H1 (cell line): Measurements from ENCODE around the gene SYT2. TPM values are rescaled to one million over a fixed set of nuclear protein-coding genes. Genes with fewer than 3 reads are reported as not detected.

ENCODE experiments used
- CTCF ChIA-PET: fragments of 300-600 bp; sonication (Branson Sonifier 250); formaldehyde crosslinking; loops from one replicate; lab custom pipeline; 2021; ENCODE audit not compliant: partially characterized antibody; lab: Charles Lee
- POLR2A ChIA-PET: fragments of 300-600 bp; sonication (Branson Sonifier 250); formaldehyde crosslinking; loops from one replicate; lab custom pipeline; 2021; ENCODE audit warnings: inconsistent platforms; ENCODE audit not compliant: partially characterized antibody; lab: Charles Lee
- DNase-seq, 2 experiments: peaks; one replicate each; pipeline versions ENCODE4 v3.0.0 to v3.0.0-alpha.2; 2010 to 2022; ENCODE audit warnings: low spot score in 2 of 2, low read depth in 1 of 2, mixed read lengths in 1 of 2
- FAIRE-seq: peaks from 2 replicates; lab custom pipeline; 2011; peaks lifted over from hg19 to GRCh38; lab: Jason Lieb, UNC
- H2AFZ ChIP-seq: 2 replicates; pipeline ENCODE4 v1.8.1; 2012; ENCODE audit warnings: low read length, inconsistent platforms
- H2AK5ac ChIP-seq: 2 replicates; pipeline ENCODE4 v1.6.1; 2013; ENCODE audit warnings: low read depth, low read length
- H2BK120ac ChIP-seq: replicated peaks from 2 replicates; pipeline ENCODE3; 2013; ENCODE audit warnings: low read depth, low read length, inconsistent platforms
- H2BK12ac ChIP-seq: 2 replicates; pipeline ENCODE4 v1.6.1; 2013; ENCODE audit warnings: low read depth, low read length
- H2BK15ac ChIP-seq: 2 replicates; pipeline ENCODE4 v1.6.1; 2013; ENCODE audit warnings: low read length
- H2BK20ac ChIP-seq: 2 replicates; pipeline ENCODE4 v1.6.1; 2013; ENCODE audit warnings: low read length
- H2BK5ac ChIP-seq: 2 replicates; pipeline ENCODE4 v1.6.1; 2013; ENCODE audit warnings: low read depth, low read length
- H3K14ac ChIP-seq: 2 replicates; pipeline ENCODE4 v1.6.1; 2013; ENCODE audit warnings: inconsistent platforms; ENCODE audit not compliant: insufficient read length
- H3K18ac ChIP-seq: 2 replicates; pipeline ENCODE4 v1.6.1; 2013; ENCODE audit warnings: low read length; ENCODE audit errors: extremely low read depth
- H3K23ac ChIP-seq: 2 replicates; pipeline ENCODE4 v1.6.1; 2013; ENCODE audit warnings: inconsistent platforms; ENCODE audit not compliant: insufficient read length
- H3K23me2 ChIP-seq: 2 replicates; pipeline ENCODE4 v1.6.1; 2013; ENCODE audit warnings: low read depth, low read length
- H3K27ac ChIP-seq: 2 replicates; pipeline ENCODE4 v1.6.1; 2011; ENCODE audit warnings: low read depth, low read length, inconsistent platforms
- H3K27me3 ChIP-seq, 4 experiments: replicated peaks in 1 of 4; 1 replicate in 1 of 4; 2 replicates in 3 of 4; pipeline versions ENCODE4 v1.6.1 to v1.8.1; 2011 to 2013; ENCODE audit warnings: low read length in 3 of 4, mild to moderate bottlenecking in 3 of 4, inconsistent platforms in 2 of 4, mixed read lengths in 2 of 4, moderate library complexity in 1 of 4; ENCODE audit not compliant: control insufficient read depth in 3 of 4, insufficient read depth in 3 of 4; ENCODE audit errors: extremely low read depth in 1 of 4
- H3K36me3 ChIP-seq, 4 experiments: 2 replicates each; pipeline versions ENCODE4 v1.6.1 to v1.8.1; 2011 to 2013; ENCODE audit warnings: mild to moderate bottlenecking in 4 of 4, low read length in 3 of 4, moderate library complexity in 2 of 4, control low read depth in 1 of 4, inconsistent platforms in 1 of 4; ENCODE audit not compliant: insufficient read depth in 4 of 4, control insufficient read depth in 2 of 4
- H3K4ac ChIP-seq: replicated peaks from 2 replicates; pipeline ENCODE3; 2013; ENCODE audit warnings: low read length, low read depth, mixed read lengths, inconsistent platforms; ENCODE audit not compliant: insufficient read length
- H3K4me1 ChIP-seq, 4 experiments: replicated peaks in 1 of 4; 1 replicate in 1 of 4; 2 replicates in 3 of 4; pipeline versions ENCODE4 v1.6.1 to v1.8.1; 2011 to 2013; ENCODE audit warnings: low read length in 3 of 4, inconsistent platforms in 2 of 4, mixed read lengths in 1 of 4; ENCODE audit not compliant: insufficient read depth in 4 of 4, control insufficient read depth in 3 of 4
- H3K4me2 ChIP-seq, 2 experiments: 2 replicates each; pipeline versions ENCODE4 v1.6.1 to v1.8.1; 2011 to 2013; ENCODE audit warnings: low read depth in 2 of 2, low read length in 2 of 2, control low read depth in 1 of 2, inconsistent platforms in 1 of 2, mild to moderate bottlenecking in 1 of 2; ENCODE audit not compliant: insufficient read depth in 1 of 2
- H3K4me3 ChIP-seq, 4 experiments: fragments of 200-600, 300-600 bp in 1 of 4; sonication (generic), shearing (Covaris generic), sonication (Bioruptor Twin) in 1 of 4; 2 replicates each; pipeline versions ENCODE4 v1.5.1 to v1.8.1; 2011 to 2016; ENCODE audit warnings: low read length in 4 of 4, low read depth in 3 of 4, control low read depth in 2 of 4, inconsistent platforms in 2 of 4, mild to moderate bottlenecking in 2 of 4, mixed read lengths in 1 of 4, moderate library complexity in 1 of 4; ENCODE audit not compliant: insufficient read depth in 2 of 4; ENCODE audit errors: extremely low read depth in 1 of 4
- H3K56ac ChIP-seq: replicated peaks from 2 replicates; pipeline ENCODE3; 2013; ENCODE audit warnings: low read depth, mild to moderate bottlenecking, mixed read lengths, low read length, inconsistent platforms; ENCODE audit not compliant: insufficient read length
- H3K79me1 ChIP-seq: 2 replicates; pipeline ENCODE4 v1.6.1; 2013; ENCODE audit warnings: low read depth, low read length, control low read depth
- H3K79me2 ChIP-seq, 2 experiments: 2 replicates each; pipeline versions ENCODE4 v1.6.1 to v1.8.1; 2012 to 2013; ENCODE audit warnings: low read length in 2 of 2, mild to moderate bottlenecking in 2 of 2, inconsistent platforms in 1 of 2; ENCODE audit not compliant: insufficient read depth in 2 of 2, control insufficient read depth in 1 of 2
- H3K9ac ChIP-seq, 4 experiments: replicated peaks in 1 of 4; 1 replicate in 1 of 4; 2 replicates in 3 of 4; pipeline versions ENCODE4 v1.6.1 to v1.8.1; 2011 to 2013; ENCODE audit warnings: low read depth in 3 of 4, low read length in 3 of 4, control low read depth in 2 of 4, mild to moderate bottlenecking in 2 of 4, moderate library complexity in 2 of 4, inconsistent platforms in 1 of 4; ENCODE audit errors: extremely low read depth in 1 of 4
- H3K9me3 ChIP-seq, 2 experiments: 2 replicates each; pipeline versions ENCODE4 v1.6.1 to v1.8.1; 2012 to 2013; ENCODE audit warnings: mild to moderate bottlenecking in 2 of 2, moderate library complexity in 2 of 2, control low read depth in 1 of 2, inconsistent platforms in 1 of 2, low read depth in 1 of 2, low read length in 1 of 2, mixed read lengths in 1 of 2; ENCODE audit not compliant: insufficient read depth in 2 of 2
- H4K20me1 ChIP-seq, 2 experiments: replicated peaks in 1 of 2; 2 replicates each; pipeline versions ENCODE3 to v1.8.1; 2011 to 2013; ENCODE audit warnings: inconsistent platforms in 2 of 2, low read length in 2 of 2, mild to moderate bottlenecking in 1 of 2; ENCODE audit not compliant: insufficient read depth in 2 of 2, control insufficient read depth in 1 of 2
- H4K5ac ChIP-seq: 2 replicates; pipeline ENCODE4 v1.6.1; 2013; ENCODE audit warnings: low read length, low read depth, mixed read lengths, inconsistent platforms; ENCODE audit not compliant: insufficient read length
- H4K8ac ChIP-seq: 2 replicates; pipeline ENCODE4 v1.8.0; 2013; ENCODE audit warnings: mild to moderate bottlenecking, moderate library complexity, low read length, inconsistent platforms; ENCODE audit not compliant: insufficient read depth; ENCODE audit errors: extremely low read depth
- H4K91ac ChIP-seq: replicated peaks from 2 replicates; pipeline ENCODE3; 2013; ENCODE audit warnings: low read length, mixed read lengths, inconsistent platforms; ENCODE audit not compliant: insufficient read length
- EGR1 ChIP-seq: IDR thresholded peaks from 2 replicates; pipeline ENCODE4 v1.6.1; 2011; ENCODE audit warnings: low read depth, low read length, borderline replicate concordance
- EP300 ChIP-seq, 2 experiments: IDR thresholded peaks; 1 replicate in 1 of 2; 2 replicates in 1 of 2; pipeline ENCODE4 v1.6.1; 2011 to 2012; ENCODE audit warnings: low read depth in 2 of 2, low read length in 2 of 2, mild to moderate bottlenecking in 2 of 2, borderline replicate concordance in 1 of 2, inconsistent platforms in 1 of 2, moderate library complexity in 1 of 2
- NRF1 ChIP-seq: IDR thresholded peaks from 2 replicates; pipeline ENCODE4 v1.6.1; 2011; ENCODE audit warnings: mild to moderate bottlenecking, low read depth, low read length, improper control_type of control experiment
- RAD21 ChIP-seq, 2 experiments: IDR thresholded peaks in 1 of 2; conservative IDR thresholded peaks in 1 of 2; 2 replicates each; pipeline ENCODE4 v1.6.1; 2011; ENCODE audit warnings: low read depth in 2 of 2, low read length in 2 of 2, improper control_type of control experiment in 1 of 2, inconsistent platforms in 1 of 2, mild to moderate bottlenecking in 1 of 2, moderate library complexity in 1 of 2
- SP1 ChIP-seq: IDR thresholded peaks from 2 replicates; pipeline ENCODE4 v1.6.1; 2011; ENCODE audit warnings: low read depth, low read length
- SRF ChIP-seq: IDR thresholded peaks from 2 replicates; pipeline ENCODE4 v1.6.1; 2011; ENCODE audit warnings: mild to moderate bottlenecking, low read depth, low read length, moderate library complexity
- WGBS, 2 experiments: shearing (Covaris generic) in 1 of 2; methylation state at CpG; one replicate each; pipeline versions ENCODE4 v1.1.6 to v1.1.7; 2013 to 2015; ENCODE audit warnings: low lambda C conversion rate in 2 of 2, mixed read lengths in 2 of 2, inconsistent platforms in 1 of 2, low coverage in 1 of 2, missing lambda C conversion rate in 1 of 2; ENCODE audit not compliant: insufficient replicate concordance in 2 of 2, insufficient coverage in 1 of 2, insufficient read length in 1 of 2; ENCODE audit errors: extremely low coverage in 1 of 2, missing lambda C conversion rate in 1 of 2; 5-methylcytosine and 5-hydroxymethylcytosine counted together
- polyA plus RNA-seq, 7 experiments: library from polyadenylated mRNA; depleted of rRNA in 3 of 7; stranded (reverse) in 5 of 7; unstranded in 2 of 7; fragments of >200 nt in 5 of 7; fragments of 200-250 nt in 2 of 7; gene quantifications; 1 replicate in 5 of 7; 2 replicates in 1 of 7; 4 replicates in 1 of 7; pipeline versions ENCODE4 v1.2.1 to v1.2.3, GENCODE V29; 2011 to 2013; ENCODE audit warnings: missing spikeins in 2 of 7, mixed read lengths in 2 of 7
- total RNA-seq: library from RNA; stranded (reverse); fragmentation: NEBNext Ultra II Directional; extraction: Animal tissue kit (Norgen Biotek cat#: 25700); gene quantifications from 2 replicates; pipeline ENCODE4 v1.2.1, GENCODE V29; 2021

The SYT2 gene
- total and polyA plus RNA-seq, 2 of the 8 experiments (the other 6 are each of a cell fraction or from before 2014, with no cell fraction given), result 2.8 to 11.0 TPM

DNA sequence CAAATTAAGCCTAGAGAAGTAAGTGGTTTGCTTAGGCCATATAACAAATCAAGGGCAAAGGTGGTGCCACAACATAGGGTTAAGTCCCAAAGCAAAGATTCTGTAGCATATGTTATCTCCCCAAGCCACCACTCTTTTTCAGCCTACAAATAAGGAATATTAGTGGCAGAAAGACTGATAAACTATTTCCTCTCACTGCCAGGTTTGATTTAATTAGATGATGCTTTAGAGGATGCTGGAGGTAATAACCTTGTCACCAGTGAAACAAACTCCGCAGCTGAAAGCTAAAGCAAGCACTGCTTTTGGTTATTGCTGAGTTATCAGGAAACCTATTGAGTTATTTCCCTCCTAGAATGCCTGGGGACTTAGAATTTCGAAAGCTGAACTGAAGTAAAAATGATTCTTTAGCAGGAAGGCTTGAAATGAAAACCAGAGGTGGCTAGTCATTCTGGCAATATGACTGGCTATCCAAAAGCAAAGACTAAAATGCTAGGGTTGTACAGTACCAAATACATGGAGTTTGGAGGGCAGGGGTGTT is 145.2 kb downstream of the SYT2 start:
- no peak overlapping the region for H4K91ac ChIP-seq
- H3K79me1 ChIP-seq, result no peaks in the 10 kb centered on the region
- H3K36me3 ChIP-seq, result no peaks in the 10 kb centered on the region
- no peaks in the 10 kb centered on the region for H3K79me2 ChIP-seq
- ChIA-PET POLR2A (no interaction called here), CTCF (interaction anchor here (0.6 to 1.8 kb wide), 6 partner anchors 9 to 64 kb away, joined by 3 to 7 read pairs (median 6); no protein-coding TSS in a partner anchor)
- H4K8ac ChIP-seq, result no peak overlapping the region
- H3K4me1 ChIP-seq, result peaks cover 9 to 33% (median 18%) of the 10 kb centered on the region in 4 experiments; a peak in 6 of 7 replicates
- H3K27me3 ChIP-seq, result no peaks in the 10 kb centered on the region
- H2AFZ ChIP-seq, result no peak overlapping the region
- no peak overlapping the region for H3K56ac ChIP-seq
- H2BK12ac ChIP-seq, result no peak overlapping the region
- no peaks in the 10 kb centered on the region for H4K20me1 ChIP-seq
- no peaks in the 10 kb centered on the region for H3K23me2 ChIP-seq
- DNase-seq (no peak), FAIRE-seq (no peak)
- no peak overlapping the region for H2BK5ac ChIP-seq
- H3K14ac ChIP-seq, result no peak overlapping the region
- H3K18ac ChIP-seq, result no peak overlapping the region
- no peak overlapping the region for H3K4ac ChIP-seq
- 87% methylated on average over 2 of the region's 2 CpGs; no CpG with 5 or more reads in 1 of the 2 experiments for WGBS, 2 experiments
- H2BK15ac ChIP-seq, result no peak overlapping the region
- H3K27ac ChIP-seq, result no peak overlapping the region
- no peak overlapping the region for H3K9ac ChIP-seq
- H2BK20ac ChIP-seq, result no peak overlapping the region; the same call in 1 of the 2 replicates
- no peak overlapping the region for H3K23ac ChIP-seq
- no peak overlapping the region for H2AK5ac ChIP-seq
- H3K4me3 ChIP-seq, result no peak overlapping the region
- no peak overlapping the region for H3K4me2 ChIP-seq
- H3K9me3 ChIP-seq, result no peaks in the 10 kb centered on the region
- no peak overlapping the region for H2BK120ac ChIP-seq
- H4K5ac ChIP-seq, result no peak overlapping the region
- TF ChIP-seq NRF1 (no peak), EGR1 (no peak), EP300 (IDR thresholded peaks at IDR 0.05; ENCODE audit: borderline replicate concordance in 1 of 2, low read depth in 2 of 2, low read length in 2 of 2) (no peak), SP1 (no peak), RAD21 (IDR thresholded peaks at IDR 0.05 in 1 of 2, conservative IDR thresholded peaks at IDR 0.05 in 1 of 2; ENCODE audit: low read depth in 2 of 2, low read length in 2 of 2) (no peak), SRF (no peak)
